Thyroid gland (tissue), 4 donors: ENCODE measurements around the gene CD274.
"Not testable (repeated sequence)": the region's sequence is repeated elsewhere in the genome, so short reads cannot be mapped to it uniquely, and the experiment has no call there.

ENCODE experiments used
- POLR2A ChIP-seq, 2 donors: fragments of 450-650 bp; IDR thresholded peaks; one replicate each; pipeline ENCODE4 v1.6.1; 2017; ENCODE audit warnings: antibody characterized with exemption in 2 of 2, mild to moderate bottlenecking in 2 of 2, moderate library complexity in 1 of 2
- TF ChIP-seq, protein P1 (sequence below), 6 experiments: fragments of 200-600 bp in 3 of 6; fragments of 450-650 bp in 3 of 6; sonication (generic) in 3 of 6; IDR thresholded peaks; one replicate each; pipeline ENCODE4 v1.5.1; 2016 to 2019; ENCODE audit warnings: antibody characterized with exemption in 6 of 6, mild to moderate bottlenecking in 2 of 6, inconsistent platforms in 1 of 6, moderate library complexity in 1 of 6

DNA sequence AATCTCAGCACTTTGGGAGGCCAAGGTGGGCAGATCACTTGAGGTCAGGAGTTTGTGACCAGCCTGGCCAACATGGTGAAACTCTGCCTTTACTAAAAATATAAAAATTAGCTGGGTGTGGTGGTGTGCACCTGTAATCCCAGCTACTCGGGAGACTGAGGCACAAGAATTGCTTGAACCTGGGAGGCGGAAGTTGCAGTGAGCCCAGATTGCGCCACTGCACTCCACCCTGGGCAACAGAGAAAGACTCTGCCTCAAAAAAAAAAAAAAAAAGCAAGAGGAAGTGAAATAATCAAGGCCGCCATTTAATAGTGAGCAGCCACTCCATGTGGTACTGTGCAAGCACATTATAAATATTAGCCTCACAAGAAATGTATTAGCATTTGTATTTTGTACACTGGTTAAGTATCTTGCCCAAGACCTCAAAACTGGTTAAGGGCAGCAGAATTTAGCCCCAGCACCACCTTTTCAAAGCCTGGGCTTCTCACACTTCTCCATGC lies 14.5 kb downstream of the CD274 start:
- TF ChIP-seq, protein P1, sequence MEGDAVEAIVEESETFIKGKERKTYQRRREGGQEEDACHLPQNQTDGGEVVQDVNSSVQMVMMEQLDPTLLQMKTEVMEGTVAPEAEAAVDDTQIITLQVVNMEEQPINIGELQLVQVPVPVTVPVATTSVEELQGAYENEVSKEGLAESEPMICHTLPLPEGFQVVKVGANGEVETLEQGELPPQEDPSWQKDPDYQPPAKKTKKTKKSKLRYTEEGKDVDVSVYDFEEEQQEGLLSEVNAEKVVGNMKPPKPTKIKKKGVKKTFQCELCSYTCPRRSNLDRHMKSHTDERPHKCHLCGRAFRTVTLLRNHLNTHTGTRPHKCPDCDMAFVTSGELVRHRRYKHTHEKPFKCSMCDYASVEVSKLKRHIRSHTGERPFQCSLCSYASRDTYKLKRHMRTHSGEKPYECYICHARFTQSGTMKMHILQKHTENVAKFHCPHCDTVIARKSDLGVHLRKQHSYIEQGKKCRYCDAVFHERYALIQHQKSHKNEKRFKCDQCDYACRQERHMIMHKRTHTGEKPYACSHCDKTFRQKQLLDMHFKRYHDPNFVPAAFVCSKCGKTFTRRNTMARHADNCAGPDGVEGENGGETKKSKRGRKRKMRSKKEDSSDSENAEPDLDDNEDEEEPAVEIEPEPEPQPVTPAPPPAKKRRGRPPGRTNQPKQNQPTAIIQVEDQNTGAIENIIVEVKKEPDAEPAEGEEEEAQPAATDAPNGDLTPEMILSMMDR (IDR thresholded peaks at IDR 0.05), result not testable (repeated sequence)
- not testable (repeated sequence) for TF ChIP-seq POLR2A (IDR thresholded peaks at IDR 0.05)
